Activated CD8-positive, alpha-beta memory T cell treated with anti-CD3 and anti-CD28 coated beads, Interleukin-2, amount 10 ng/mL, durations not matched to agents 7 days and 5 days (primary cell): Measurements from ENCODE around the gene KMT2C. TPM values are rescaled to one million over a fixed set of nuclear protein-coding genes. Genes with fewer than 3 reads are reported as not detected.

Source experiments
- ATAC-seq: fragments of 150-1000 bp; cut with Tn5 transposase; one replicate; pipeline ENCODE4 v1.10.0; 2021; ENCODE audit warnings: moderate library complexity
- CTCF ChIA-PET: fragments of 350-600 bp; sonication (Branson Sonifier 250); formaldehyde crosslinking; loops from one replicate; lab custom pipeline; 2021; ENCODE audit warnings: antibody characterized with exemption; lab: Charles Lee
- DNase-seq: peaks from one replicate; pipeline ENCODE4 v3.0.0-alpha.2; 2020
- H3K27ac Mint-ChIP-seq: one replicate; pipeline ENCODE4 v1.8.0; 2021; ENCODE audit warnings: mild to moderate bottlenecking, mixed read lengths
- H3K27me3 Mint-ChIP-seq: one replicate; pipeline ENCODE4 v1.8.0; 2021; ENCODE audit warnings: mixed read lengths
- H3K36me3 Mint-ChIP-seq: one replicate; pipeline ENCODE4 v1.8.0; 2021; ENCODE audit warnings: mild to moderate bottlenecking, mixed read lengths
- H3K4me1 Mint-ChIP-seq: one replicate; pipeline ENCODE4 v1.8.0; 2021; ENCODE audit warnings: mixed read lengths
- H3K4me3 Mint-ChIP-seq: one replicate; pipeline ENCODE4 v1.8.0; 2021; ENCODE audit warnings: mild to moderate bottlenecking, moderate library complexity, mixed read lengths
- H3K9me3 Mint-ChIP-seq: one replicate; pipeline ENCODE4 v1.8.0; 2022; ENCODE audit warnings: low read depth, mixed read lengths
- total RNA-seq, 2 experiments: library from RNA; stranded (reverse); gene quantifications; one replicate each; pipeline ENCODE4 v1.2.3, GENCODE V29; 2021

KMT2C gene
- total RNA-seq, 2 experiments from 2014 or later, result 58.2 to 86.6 TPM

- ATAC-seq, result no peak
- CTCF ChIA-PET, result interaction anchor here (0.7 to 1.4 kb wide), 2 partner anchors 11 to 52 kb away, joined by 3 read pairs; no protein-coding TSS in a partner anchor
- H3K4me1 Mint-ChIP-seq, result no peaks in the 10 kb centered on the region
- peaks cover 35% of the 10 kb centered on the region for H3K36me3 Mint-ChIP-seq
- no peak for DNase-seq
- H3K27me3 Mint-ChIP-seq, result no peaks in the 10 kb centered on the region
- no peak overlapping the region for H3K4me3 Mint-ChIP-seq
- H3K27ac Mint-ChIP-seq, result no peak overlapping the region
- H3K9me3 Mint-ChIP-seq, result no peaks in the 10 kb centered on the region
Measured at GRCh38 chr7:152112829-152113228, 323.0 kb downstream of the KMT2C start.

- ATAC-seq, result no peak
- Mint-ChIP-seq H3K27ac (no peak overlapping the region), H3K36me3 (peaks cover 17% of the 10 kb centered on the region), H3K9me3 (no peaks in the 10 kb centered on the region), H3K4me1 (no peaks in the 10 kb centered on the region), H3K27me3 (no peaks in the 10 kb centered on the region), H3K4me3 (no peak overlapping the region)
- CTCF ChIA-PET, result no interaction called here
- no peak for DNase-seq
Measured at GRCh38 chr7:152108359-152108758, 327.4 kb downstream of the KMT2C start.

- DNase-seq (no peak), ATAC-seq (no peak)
- Mint-ChIP-seq H3K36me3 (peaks cover 16% of the 10 kb centered on the region), H3K9me3 (no peaks in the 10 kb centered on the region), H3K4me1 (no peaks in the 10 kb centered on the region), H3K27ac (no peak overlapping the region), H3K4me3 (no peak overlapping the region), H3K27me3 (no peaks in the 10 kb centered on the region)
- CTCF ChIA-PET, result no interaction called here
Measured at GRCh38 chr7:152107945-152108344, 327.9 kb downstream of the KMT2C start.

GRCh38 chr7:152106990-152107389 is 328.8 kb downstream of the KMT2C start:
- Mint-ChIP-seq H3K4me1 (no peaks in the 10 kb centered on the region), H3K36me3 (peaks cover 17% of the 10 kb centered on the region), H3K27ac (no peak overlapping the region), H3K4me3 (no peak overlapping the region), H3K9me3 (no peaks in the 10 kb centered on the region), H3K27me3 (no peaks in the 10 kb centered on the region)
- DNase-seq (no peak), ATAC-seq (no peak)
- CTCF ChIA-PET, result interaction anchor here (0.8 kb wide), 1 partner anchor 40 kb away, joined by 3 read pairs; no protein-coding TSS in a partner anchor

- Mint-ChIP-seq H3K4me1 (no peaks in the 10 kb centered on the region), H3K9me3 (no peaks in the 10 kb centered on the region), H3K27ac (no peak overlapping the region), H3K27me3 (no peaks in the 10 kb centered on the region), H3K4me3 (no peak overlapping the region), H3K36me3 (peaks cover 12% of the 10 kb centered on the region)
- CTCF ChIA-PET, result no interaction called here
- DNase-seq, result no peak
- ATAC-seq, result no peak
Measured at GRCh38 chr7:152105205-152105604, 330.6 kb downstream of the KMT2C start.

GRCh38 chr7:152103691-152104090 is 332.1 kb downstream of the KMT2C start:
- Mint-ChIP-seq H3K27me3 (no peaks in the 10 kb centered on the region), H3K4me1 (no peaks in the 10 kb centered on the region), H3K9me3 (no peaks in the 10 kb centered on the region), H3K4me3 (no peak overlapping the region), H3K27ac (no peak overlapping the region), H3K36me3 (peaks cover 10% of the 10 kb centered on the region)
- CTCF ChIA-PET, result no interaction called here
- no peak for ATAC-seq
- DNase-seq, result no peak

GRCh38 chr7:152103066-152103465 is 332.7 kb downstream of the KMT2C start:
- no peaks in the 10 kb centered on the region for H3K9me3 Mint-ChIP-seq
- H3K4me3 Mint-ChIP-seq, result no peak overlapping the region
- ATAC-seq (no peak), DNase-seq (no peak)
- no peaks in the 10 kb centered on the region for H3K27me3 Mint-ChIP-seq
- peaks cover 10% of the 10 kb centered on the region for H3K36me3 Mint-ChIP-seq
- CTCF ChIA-PET, result interaction anchor here (0.7 kb wide), 1 partner anchor 372 kb away, joined by 3 read pairs; no protein-coding TSS in a partner anchor
- H3K27ac Mint-ChIP-seq, result no peak overlapping the region
- H3K4me1 Mint-ChIP-seq, result no peaks in the 10 kb centered on the region

- CTCF ChIA-PET, result no interaction called here
- no peak for ATAC-seq
- peaks cover 4% of the 10 kb centered on the region for H3K36me3 Mint-ChIP-seq
- no peak overlapping the region for H3K27ac Mint-ChIP-seq
- DNase-seq, result no peak
- no peaks in the 10 kb centered on the region for H3K27me3 Mint-ChIP-seq
- no peaks in the 10 kb centered on the region for H3K9me3 Mint-ChIP-seq
- H3K4me1 Mint-ChIP-seq, result no peaks in the 10 kb centered on the region
- no peak overlapping the region for H3K4me3 Mint-ChIP-seq
Measured at GRCh38 chr7:152097330-152097729, 338.5 kb downstream of the KMT2C start.

GRCh38 chr7:152095771-152096170 is 340.0 kb downstream of the KMT2C start:
- no peaks in the 10 kb centered on the region for H3K9me3 Mint-ChIP-seq
- no peak for ATAC-seq

GRCh38 chr7:152093717-152094116 is 342.1 kb downstream of the KMT2C start:
- Mint-ChIP-seq H3K36me3 (peaks cover 21% of the 10 kb centered on the region), H3K4me3 (no peak overlapping the region), H3K4me1 (no peaks in the 10 kb centered on the region), H3K27ac (no peak overlapping the region), H3K9me3 (peaks cover 5% of the 10 kb centered on the region), H3K27me3 (no peaks in the 10 kb centered on the region)
- no peak for DNase-seq
- CTCF ChIA-PET, result no interaction called here
- no peak for ATAC-seq

More at GRCh38 chr7:152095771-152096170, 340.0 kb downstream of the KMT2C start:
- CTCF ChIA-PET, result interaction anchor here (0.8 kb wide), 1 partner anchor 32 kb away, joined by 3 read pairs; no protein-coding TSS in a partner anchor
- no peak for DNase-seq
- Mint-ChIP-seq H3K27me3 (no peaks in the 10 kb centered on the region), H3K4me1 (no peaks in the 10 kb centered on the region), H3K36me3 (peaks cover 7% of the 10 kb centered on the region), H3K27ac (no peak overlapping the region), H3K4me3 (no peak overlapping the region)

- Mint-ChIP-seq H3K9me3 (peaks cover 10% of the 10 kb centered on the region), H3K27ac (no peak overlapping the region), H3K36me3 (peaks cover 30% of the 10 kb centered on the region), H3K27me3 (no peaks in the 10 kb centered on the region), H3K4me3 (no peak overlapping the region), H3K4me1 (no peaks in the 10 kb centered on the region)
- ATAC-seq, result no peak
- CTCF ChIA-PET, result no interaction called here
- DNase-seq, result no peak
Measured at GRCh38 chr7:152090747-152091146, 345.1 kb downstream of the KMT2C start.

- H3K4me1 Mint-ChIP-seq, result no peaks in the 10 kb centered on the region
- no peak overlapping the region for H3K27ac Mint-ChIP-seq
- peaks cover 10% of the 10 kb centered on the region for H3K9me3 Mint-ChIP-seq
- peaks cover 32% of the 10 kb centered on the region for H3K36me3 Mint-ChIP-seq
- CTCF ChIA-PET, result no interaction called here
- ATAC-seq (no peak), DNase-seq (no peak)
- no peaks in the 10 kb centered on the region for H3K27me3 Mint-ChIP-seq
- no peak overlapping the region for H3K4me3 Mint-ChIP-seq
Measured at GRCh38 chr7:152089183-152089582, 346.6 kb downstream of the KMT2C start.

GRCh38 chr7:152086513-152086912 is 349.3 kb downstream of the KMT2C start:
- H3K4me1 Mint-ChIP-seq, result no peaks in the 10 kb centered on the region
- no peak overlapping the region for H3K4me3 Mint-ChIP-seq
- H3K27me3 Mint-ChIP-seq, result no peaks in the 10 kb centered on the region
- no peak for ATAC-seq
- peaks cover 30% of the 10 kb centered on the region for H3K36me3 Mint-ChIP-seq
- H3K27ac Mint-ChIP-seq, result no peak overlapping the region
- DNase-seq, result no peak
- CTCF ChIA-PET, result no interaction called here
- peaks cover 10% of the 10 kb centered on the region for H3K9me3 Mint-ChIP-seq

GRCh38 chr7:152085131-152085530 is 350.7 kb downstream of the KMT2C start:
- no peaks in the 10 kb centered on the region for H3K4me1 Mint-ChIP-seq
- CTCF ChIA-PET, result no interaction called here
- H3K27me3 Mint-ChIP-seq, result no peaks in the 10 kb centered on the region
- H3K9me3 Mint-ChIP-seq, result peaks cover 10% of the 10 kb centered on the region
- H3K36me3 Mint-ChIP-seq, result peaks cover 26% of the 10 kb centered on the region
- DNase-seq (no peak), ATAC-seq (no peak)
- H3K27ac Mint-ChIP-seq, result no peak overlapping the region
- H3K4me3 Mint-ChIP-seq, result no peak overlapping the region
